HepG2 (cell line): ENCODE results near the gene APOC3. TPM values are rescaled to one million over a fixed set of nuclear protein-coding genes. Genes with fewer than 3 reads are reported as not detected.

Source experiments
- ATAC-seq: fragments of 200-7000 bp; cut with Tn5 transposase; 3 replicates; pipeline ENCODE4 v1.9.1; 2020; ENCODE audit warnings: mild to moderate bottlenecking, moderate library complexity
- BruUV-seq: library from RNA; stranded (reverse); fragments of 400-500 nt; replicated peaks from 2 replicates; lab custom pipeline; 2021; lab: Mats Ljungman, UMichigan
- CTCF ChIA-PET: fragments of 300-600 bp; formaldehyde crosslinking; extraction: SDS; loops from one replicate; lab custom pipeline; 2021; ENCODE audit warnings: low total read pairs, inconsistent platforms, low intra/inter-chr PET ratio; lab: Yijun Ruan, JAX
- POLR2A ChIA-PET: fragments of 350-600 bp; sonication (Branson Sonifier 250); formaldehyde crosslinking; loops from one replicate; lab custom pipeline; 2020; ENCODE audit warnings: antibody characterized with exemption, inconsistent platforms; lab: Yijun Ruan, JAX
- DNase-seq: peaks from one replicate; pipeline ENCODE4 v3.0.0-alpha.2; 2015; ENCODE audit warnings: low spot score
- FAIRE-seq: peaks from 3 replicates; lab custom pipeline; 2011; peaks lifted over from hg19 to GRCh38; lab: Jason Lieb, UNC
- H2AFZ ChIP-seq: one replicate; pipeline ENCODE4 v1.6.1; 2011; ENCODE audit warnings: low read length, inconsistent platforms
- H3K27ac ChIP-seq: fragments of 300-600 bp; 3 replicates; pipeline ENCODE4 v1.8.0; 2011; ENCODE audit warnings: mixed run types, mild to moderate bottlenecking, mixed read lengths, low read length, inconsistent platforms; ENCODE audit not compliant: insufficient read depth; ENCODE audit errors: extremely low read length
- H3K27me3 ChIP-seq, 2 experiments: fragments of 200-600 bp in 1 of 2; 2 replicates in 1 of 2; 3 replicates in 1 of 2; pipeline versions ENCODE4 v1.6.0 to v1.8.0; 2011; ENCODE audit warnings: low read length in 2 of 2, mild to moderate bottlenecking in 2 of 2, moderate library complexity in 2 of 2, inconsistent platforms in 1 of 2; ENCODE audit not compliant: insufficient read depth in 2 of 2, control insufficient read depth in 1 of 2
- H3K36me3 ChIP-seq, 2 experiments: fragments of 200-600 bp in 1 of 2; replicated peaks in 1 of 2; 2 replicates in 1 of 2; 3 replicates in 1 of 2; pipeline versions ENCODE4 v1.5.1 to v1.8.0; 2011; ENCODE audit warnings: low read length in 2 of 2, inconsistent platforms in 1 of 2; ENCODE audit not compliant: insufficient read depth in 2 of 2, control insufficient read depth in 1 of 2
- H3K4me1 ChIP-seq: 2 replicates; pipeline ENCODE4 v1.5.1; 2012; ENCODE audit warnings: low read length, inconsistent platforms; ENCODE audit not compliant: insufficient read depth
- H3K4me2 ChIP-seq: 2 replicates; pipeline ENCODE4 v1.6.0; 2011; ENCODE audit warnings: low read depth, low read length, inconsistent platforms
- H3K4me3 ChIP-seq, 3 experiments: fragments of 200-600 bp in 1 of 3; sonication (generic), shearing (Covaris generic) in 1 of 3; replicated peaks in 1 of 3; 2 replicates each; pipeline ENCODE4 v1.5.1; 2011 to 2016; ENCODE audit warnings: low read length in 3 of 3, inconsistent platforms in 2 of 3, low read depth in 2 of 3, mild to moderate bottlenecking in 2 of 3, control low read depth in 1 of 3, mixed read lengths in 1 of 3; ENCODE audit not compliant: insufficient read depth in 1 of 3
- H3K79me2 ChIP-seq: one replicate; pipeline ENCODE4 v1.6.1; 2011; ENCODE audit warnings: low read length, inconsistent platforms; ENCODE audit not compliant: insufficient read depth
- H3K9ac ChIP-seq: 2 replicates; pipeline ENCODE4 v1.6.0; 2011; ENCODE audit warnings: mild to moderate bottlenecking, low read depth, low read length, inconsistent platforms; ENCODE audit not compliant: insufficient read depth
- H3K9me3 ChIP-seq: 2 replicates; pipeline ENCODE4 v1.5.1; 2012; ENCODE audit warnings: mild to moderate bottlenecking, low read length
- H4K20me1 ChIP-seq: 2 replicates; pipeline ENCODE4 v1.6.0; 2011; ENCODE audit warnings: inconsistent platforms, mild to moderate bottlenecking, low read length, moderate library complexity; ENCODE audit not compliant: insufficient read depth
- CTCF ChIP-seq: sonication (generic); formaldehyde crosslinking; IDR thresholded peaks from 2 replicates; pipeline ENCODE4 v1.5.0; 2020; ENCODE audit warnings: mild to moderate bottlenecking, missing genetic modification reagents, moderate library complexity
- KAT8 ChIP-seq: IDR thresholded peaks from 2 replicates; pipeline ENCODE4 v1.6.1; 2016; ENCODE audit warnings: missing genetic modification reagents, missing compliant biosample characterization
- MIXL1 ChIP-seq: IDR thresholded peaks from 2 replicates; pipeline ENCODE4 v1.6.1; 2016
- RAD21 ChIP-seq: fragments of 450-650 bp; formaldehyde crosslinking; IDR thresholded peaks from 2 replicates; pipeline ENCODE4 v1.5.0; 2020; ENCODE audit warnings: mild to moderate bottlenecking
- SIX1 ChIP-seq: sonication (generic); formaldehyde crosslinking; IDR thresholded peaks from 2 replicates; pipeline ENCODE4 v1.4.0; 2020; ENCODE audit warnings: missing genetic modification reagents, borderline replicate concordance
- SMC3 ChIP-seq: IDR thresholded peaks from 2 replicates; pipeline ENCODE4 v1.6.1; 2011; ENCODE audit warnings: low read length, improper control_type of control experiment
- STAG1 ChIP-seq: sonication (generic); formaldehyde crosslinking; IDR thresholded peaks from 2 replicates; pipeline ENCODE4 v1.4.0; 2020; ENCODE audit warnings: missing genetic modification reagents
- ZNF121 ChIP-seq: sonication (generic); formaldehyde crosslinking; IDR thresholded peaks from 2 replicates; pipeline ENCODE4 v1.5.0; 2020; ENCODE audit warnings: mild to moderate bottlenecking, missing genetic modification reagents
- WGBS: methylation state at CpG from one replicate; pipeline ENCODE4 v1.1.6; 2017; ENCODE audit warnings: low lambda C conversion rate; 5-methylcytosine and 5-hydroxymethylcytosine counted together
- in situ Hi-C: cut with HindIII; loops from 2 replicates; pipeline ENCODE4 v1.10.0; 2017; ENCODE audit warnings: low pct_unique_long_range_greater_than_20kb; ENCODE audit not compliant: extremely low pct_ligation_motif_present
- intact Hi-C: fragments of 100-400 bp; cut with micrococcal nuclease; formaldehyde crosslinking; loops from one replicate; pipeline ENCODE4 v1.10.0; 2022; ENCODE audit not compliant: unreplicated experiment
- polyA plus RNA-seq, 8 experiments: library from polyadenylated mRNA; depleted of rRNA in 3 of 8; stranded (reverse) in 7 of 8; unstranded in 1 of 8; fragments of >200 nt; fragmentation: Illumina TruSeq in 4 of 8; extraction: Trizol in 4 of 8; gene quantifications; 2 replicates each; pipeline versions ENCODE4 v1.2.1 to v1.2.3, GENCODE V29; 2011 to 2016; ENCODE audit warnings: low read depth in 4 of 8, missing spikeins in 1 of 8, mixed read lengths in 1 of 8; ENCODE audit not compliant: insufficient read depth in 1 of 8
- total RNA-seq, 5 experiments: library from RNA; depleted of rRNA; stranded (reverse); fragments of >200 nt; fragmentation: Illumina TruSeq; extraction: Trizol; gene quantifications; 2 replicates each; pipeline ENCODE4 v1.2.3, GENCODE V29; 2016; ENCODE audit warnings: low read depth in 1 of 5
- TF ChIP-seq, protein P1 (sequence below), 2 experiments: sonication (generic) in 1 of 2; formaldehyde crosslinking in 1 of 2; IDR thresholded peaks; 2 replicates each; pipeline versions ENCODE4 v1.4.0 to v1.6.1; 2018 to 2020; ENCODE audit warnings: missing genetic modification reagents in 2 of 2, borderline replicate concordance in 1 of 2, low read depth in 1 of 2, mild to moderate bottlenecking in 1 of 2, missing biosample characterization in 1 of 2
- TF ChIP-seq, protein P2 (sequence below): sonication (generic); formaldehyde crosslinking; IDR thresholded peaks from 2 replicates; pipeline ENCODE4 v1.8.0; 2022; ENCODE audit warnings: mild to moderate bottlenecking, missing genetic modification reagents, borderline replicate concordance

The APOC3 gene
- total and polyA plus RNA-seq, 2 of the 13 experiments (the other 11 are each of a cell fraction or from before 2014, with no cell fraction given), result 314 to 687 TPM

DNA sequence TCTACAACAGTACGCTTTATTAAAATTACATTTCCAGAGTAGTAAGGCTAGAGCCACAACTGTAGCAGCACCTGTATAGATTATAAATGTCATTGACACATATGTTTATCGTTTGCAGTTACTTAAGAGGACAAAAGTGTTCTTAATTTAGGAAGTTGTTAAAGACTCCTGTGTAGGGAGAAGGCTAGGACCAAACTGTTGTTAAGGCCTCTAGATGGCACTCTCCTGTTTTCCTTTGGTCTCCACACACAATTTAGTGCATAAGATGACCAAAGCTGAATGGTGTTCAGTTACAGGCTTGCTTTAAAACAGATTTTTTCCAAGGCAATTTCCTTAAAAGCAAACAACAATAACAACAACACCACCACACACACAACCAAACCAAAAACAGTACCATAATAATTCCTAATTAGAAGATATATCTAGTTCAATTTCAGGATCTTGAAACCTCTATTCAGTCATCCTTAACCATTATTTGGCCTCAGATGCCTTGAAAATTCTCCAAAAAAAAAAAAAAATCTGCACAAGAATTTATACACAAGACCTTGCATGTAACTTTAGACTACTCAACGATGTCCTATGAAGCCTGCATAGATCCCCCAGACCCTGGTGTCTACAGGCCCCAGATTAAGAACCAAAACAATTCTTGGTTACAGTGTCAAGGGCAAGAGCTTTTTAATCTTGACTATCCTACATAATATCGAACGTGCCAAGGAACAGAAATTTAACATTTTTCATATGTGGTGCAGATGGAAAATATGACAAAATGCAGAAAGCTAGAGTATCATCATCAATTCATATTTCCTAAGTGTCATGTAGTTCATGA is 50.3 kb downstream of the APOC3 start:
- CTCF ChIA-PET, result interaction anchor here (1.1 to 2.3 kb wide), 3 partner anchors 89 to 227 kb away, joined by 3 to 43 read pairs (median 4); partner anchors contain the start of gene APOA5
- Histone ChIP-seq H4K20me1 (no peaks in the 10 kb centered on the region), H3K4me3 (no peak overlapping the region), H3K36me3 (peaks cover 10 to 20% of the 10 kb centered on the region in 2 experiments; a peak in 4 of 5 replicates), H2AFZ (no peak overlapping the region), H3K27ac (no peak overlapping the region), H3K4me2 (no peak overlapping the region), H3K9ac (no peak overlapping the region), H3K9me3 (no peaks in the 10 kb centered on the region), H3K4me1 (no peaks in the 10 kb centered on the region), H3K79me2 (no peaks in the 10 kb centered on the region), H3K27me3 (no peaks in the 10 kb centered on the region)
- ATAC-seq, result peak; percentile 91
- intact Hi-C loops (loop anchor here (1.0 kb wide), 2 partner anchors 226 to 346 kb away; no protein-coding TSS in a partner anchor), in situ Hi-C loops (loop anchor here (5.0 kb wide), 1 partner anchor 217 kb away; the partner anchor contains the start of gene SIK3)
- POLR2A ChIA-PET, result interaction anchor here (0.6 to 1.1 kb wide), 2 partner anchors 51 to 218 kb away, joined by 3 read pairs; partner anchors contain the start of gene SIK3
- peak; percentile 65 for DNase-seq
- 57% methylated on average over 5 of the region's 5 CpGs for WGBS
- BruUV-seq, result no TSS peak
- peak; percentile 90 for TF ChIP-seq SMC3
- peak; percentile 90 for TF ChIP-seq STAG1 (CRISPR knock-in tag)
- TF ChIP-seq CTCF (CRISPR knock-in tag), result peak; percentile 81
- peak; percentile 29; the same call in 1 of the 2 replicates for TF ChIP-seq MIXL1 (CRISPR knock-in tag)
- TF ChIP-seq, protein P1, sequence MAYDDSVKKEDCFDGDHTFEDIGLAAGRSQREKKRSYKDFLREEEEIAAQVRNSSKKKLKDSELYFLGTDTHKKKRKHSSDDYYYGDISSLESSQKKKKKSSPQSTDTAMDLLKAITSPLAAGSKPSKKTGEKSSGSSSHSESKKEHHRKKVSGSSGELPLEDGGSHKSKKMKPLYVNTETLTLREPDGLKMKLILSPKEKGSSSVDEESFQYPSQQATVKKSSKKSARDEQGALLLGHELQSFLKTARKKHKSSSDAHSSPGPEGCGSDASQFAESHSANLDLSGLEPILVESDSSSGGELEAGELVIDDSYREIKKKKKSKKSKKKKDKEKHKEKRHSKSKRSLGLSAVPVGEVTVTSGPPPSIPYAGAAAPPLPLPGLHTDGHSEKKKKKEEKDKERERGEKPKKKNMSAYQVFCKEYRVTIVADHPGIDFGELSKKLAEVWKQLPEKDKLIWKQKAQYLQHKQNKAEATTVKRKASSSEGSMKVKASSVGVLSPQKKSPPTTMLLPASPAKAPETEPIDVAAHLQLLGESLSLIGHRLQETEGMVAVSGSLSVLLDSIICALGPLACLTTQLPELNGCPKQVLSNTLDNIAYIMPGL (CRISPR knock-in tag; IDR thresholded peaks at IDR 0.05; ENCODE audit: borderline replicate concordance in 1 of 2, low read depth in 1 of 2), result peak in 1 of 2 experiments; percentile 26; a peak in 1 of 4 replicates
- peak; percentile 46; the same call in 1 of the 2 replicates for TF ChIP-seq SIX1 (CRISPR knock-in tag)
- 0 out of 2 replicates have a peak, but pooled peaks have one; percentile 15 for TF ChIP-seq KAT8
- TF ChIP-seq RAD21 (CRISPR knock-in tag), result peak; percentile 67
- TF ChIP-seq ZNF121 (CRISPR knock-in tag), result no peak
- TF ChIP-seq, protein P2, sequence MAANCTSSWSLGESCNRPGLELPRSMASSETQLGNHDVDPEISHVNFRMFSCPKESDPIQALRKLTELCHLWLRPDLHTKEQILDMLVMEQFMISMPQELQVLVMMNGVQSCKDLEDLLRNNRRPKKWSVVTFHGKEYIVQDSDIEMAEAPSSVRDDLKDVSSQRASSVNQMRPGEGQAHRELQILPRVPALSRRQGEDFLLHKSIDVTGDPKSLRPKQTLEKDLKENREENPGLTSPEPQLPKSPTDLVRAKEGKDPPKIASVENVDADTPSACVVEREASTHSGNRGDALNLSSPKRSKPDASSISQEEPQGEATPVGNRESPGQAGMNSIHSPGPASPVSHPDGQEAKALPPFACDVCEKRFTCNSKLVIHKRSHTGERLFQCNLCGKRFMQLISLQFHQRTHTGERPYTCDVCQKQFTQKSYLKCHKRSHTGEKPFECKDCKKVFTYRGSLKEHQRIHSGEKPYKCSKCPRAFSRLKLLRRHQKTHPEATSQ (CRISPR knock-in tag), result no peak
- FAIRE-seq, result peak; percentile 94
